Measurements from ENCODE around the gene TEAD3.

The TEAD3 gene

DNA sequence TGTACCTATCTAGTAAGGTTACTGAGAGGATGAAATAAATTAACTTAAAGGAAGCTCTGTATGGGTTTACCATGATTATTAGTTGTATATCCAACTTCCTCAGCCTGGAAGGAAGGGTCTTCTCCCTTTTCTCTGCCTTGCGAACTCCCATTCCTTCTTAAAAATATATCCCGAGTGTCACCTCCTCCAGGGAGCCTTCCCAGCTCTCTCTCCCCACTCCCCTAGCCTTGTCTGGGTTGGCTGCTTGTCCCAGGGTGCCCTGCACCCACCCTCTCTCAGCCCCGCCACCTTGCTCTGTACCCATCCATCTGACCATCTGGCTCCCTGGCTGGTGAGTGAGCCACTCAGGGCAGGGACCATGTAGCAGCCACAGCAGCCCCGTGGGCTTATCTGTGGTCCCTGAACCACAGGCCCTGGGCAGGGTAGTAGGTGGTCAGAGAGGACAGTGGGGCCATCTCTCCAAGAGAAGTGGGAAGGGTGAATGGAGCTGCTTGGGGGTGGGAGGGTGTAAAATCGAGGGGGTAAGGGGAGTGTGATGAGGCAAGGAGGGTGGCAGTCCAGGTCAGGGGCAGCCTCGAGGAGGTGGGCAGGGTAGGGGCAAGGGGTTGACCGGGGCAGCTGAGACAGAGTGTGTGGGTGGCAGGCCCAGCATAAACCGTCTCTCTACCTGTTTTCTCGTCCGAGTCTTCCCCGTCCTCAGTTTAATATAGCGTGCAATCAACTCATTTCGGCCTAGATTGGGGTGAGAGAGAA is 12.8 kb downstream of the TEAD3 start:
- H3K27ac ChIP-seq (ENCODE audit: low read depth, low read length), result peak overlapping the region; percentile 94
- H3K9ac ChIP-seq (ENCODE audit: low read depth, low read length), result no peak overlapping the region
- no peak overlapping the region for H3K4me3 ChIP-seq (ENCODE audit: low read length)
- 89% methylated on average over 13 of the region's 13 CpGs for whole genome bisulfite sequencing
- H3K9me3 ChIP-seq (ENCODE audit: insufficient read depth, low read depth, low read length), result no peaks in the 10 kb centered on the region
- peaks cover 26% of the 10 kb centered on the region for H3K36me3 ChIP-seq (ENCODE audit: insufficient read depth, low read length)
- H3K27me3 ChIP-seq (ENCODE audit: insufficient read depth, low read length), result no peaks in the 10 kb centered on the region
- peaks cover 37% of the 10 kb centered on the region for H3K4me1 ChIP-seq (ENCODE audit: insufficient read depth, low read length)

DNA sequence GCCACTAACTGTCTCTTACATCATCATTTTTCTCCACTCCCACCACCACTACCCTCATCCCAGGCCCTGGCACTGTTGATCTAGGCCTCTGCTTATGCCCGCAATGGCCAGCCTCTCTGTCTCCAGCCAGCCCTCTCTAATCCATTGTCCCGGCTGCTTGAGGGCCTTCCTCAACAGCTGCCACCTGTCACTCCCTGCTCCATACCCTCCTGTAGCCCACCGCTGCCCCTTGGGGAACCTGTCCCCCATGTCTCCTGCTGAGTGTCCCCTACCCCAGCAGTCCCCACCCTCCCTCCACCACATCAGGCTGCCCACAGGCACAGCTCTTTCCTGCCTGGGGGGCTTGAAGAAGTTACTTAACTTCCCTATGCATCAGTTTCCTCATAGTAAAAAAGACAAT is 13.4 kb downstream of the TEAD3 start:
- peaks cover 37% of the 10 kb centered on the region for H3K4me1 ChIP-seq (ENCODE audit: insufficient read depth, low read length)
- WGBS, result 93% methylated on average over 3 of the region's 3 CpGs
- H3K36me3 ChIP-seq (ENCODE audit: insufficient read depth, low read length), result peaks cover 28% of the 10 kb centered on the region
- no peak overlapping the region for H3K27ac ChIP-seq (ENCODE audit: low read depth, low read length)
- H3K4me3 ChIP-seq (ENCODE audit: low read length), result no peak overlapping the region
- H3K9ac ChIP-seq (ENCODE audit: low read depth, low read length), result no peak overlapping the region
- H3K27me3 ChIP-seq (ENCODE audit: insufficient read depth, low read length), result no peaks in the 10 kb centered on the region
- no peaks in the 10 kb centered on the region for H3K9me3 ChIP-seq (ENCODE audit: insufficient read depth, low read depth, low read length)

DNA sequence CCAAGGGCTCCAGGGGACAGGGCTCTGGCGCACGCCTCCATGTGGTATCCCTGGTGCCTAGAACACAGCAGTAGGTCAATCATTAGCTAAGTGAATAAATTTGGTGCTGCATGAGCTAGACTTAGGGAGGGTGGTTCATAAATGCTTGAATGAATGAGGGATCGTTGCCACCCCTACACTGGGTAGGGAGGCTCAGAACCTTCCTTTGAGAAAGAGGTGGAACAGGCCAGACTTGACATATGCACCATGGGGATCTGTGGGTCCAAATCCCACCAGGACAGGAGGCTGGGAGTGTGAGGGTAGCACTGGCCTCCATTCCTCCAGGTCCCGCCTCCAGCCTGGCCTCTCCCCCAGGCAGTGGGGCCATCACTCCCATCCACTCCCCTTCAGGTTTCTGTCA is 13.8 kb downstream of the TEAD3 start:
- H3K27ac ChIP-seq (ENCODE audit: low read depth, low read length), result no peak overlapping the region
- H3K9ac ChIP-seq (ENCODE audit: low read depth, low read length), result no peak overlapping the region
- H3K4me3 ChIP-seq (ENCODE audit: low read length), result no peak overlapping the region
- no peaks in the 10 kb centered on the region for H3K9me3 ChIP-seq (ENCODE audit: insufficient read depth, low read depth, low read length)
- H3K27me3 ChIP-seq (ENCODE audit: insufficient read depth, low read length), result no peaks in the 10 kb centered on the region
- H3K4me1 ChIP-seq (ENCODE audit: insufficient read depth, low read length), result peaks cover 34% of the 10 kb centered on the region
- H3K36me3 ChIP-seq (ENCODE audit: insufficient read depth, low read length), result peaks cover 33% of the 10 kb centered on the region
- WGBS, result 95% methylated on average over 4 of the region's 4 CpGs

DNA sequence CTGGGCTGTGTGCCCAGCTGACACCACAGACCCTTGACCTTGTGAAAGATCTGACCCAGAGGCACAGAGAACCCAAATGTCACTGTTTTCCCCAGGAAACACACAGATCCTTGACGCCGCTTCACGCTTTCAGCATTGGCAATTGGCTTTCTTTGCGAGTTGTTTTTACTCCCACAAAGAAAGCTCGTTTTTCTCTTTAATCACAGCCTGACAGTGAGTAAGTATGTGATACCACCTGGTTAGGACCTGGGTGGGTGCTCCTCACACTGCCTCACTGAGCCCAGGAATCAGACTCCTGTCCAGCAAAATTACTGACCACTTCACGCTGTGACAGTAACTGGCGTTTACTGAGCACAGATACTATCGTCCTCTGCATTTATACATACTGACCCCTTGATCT is 15.7 kb downstream of the TEAD3 start:
- no peaks in the 10 kb centered on the region for H3K27me3 ChIP-seq (ENCODE audit: insufficient read depth, low read length)
- no peaks in the 10 kb centered on the region for H3K9me3 ChIP-seq (ENCODE audit: insufficient read depth, low read depth, low read length)
- H3K27ac ChIP-seq (ENCODE audit: low read depth, low read length), result no peak overlapping the region
- H3K4me1 ChIP-seq (ENCODE audit: insufficient read depth, low read length), result peaks cover 17% of the 10 kb centered on the region
- 89% methylated on average over 8 of the region's 8 CpGs for WGBS
- peaks cover 37% of the 10 kb centered on the region for H3K36me3 ChIP-seq (ENCODE audit: insufficient read depth, low read length)
- no peak overlapping the region for H3K9ac ChIP-seq (ENCODE audit: low read depth, low read length)
- no peak overlapping the region for H3K4me3 ChIP-seq (ENCODE audit: low read length)

DNA sequence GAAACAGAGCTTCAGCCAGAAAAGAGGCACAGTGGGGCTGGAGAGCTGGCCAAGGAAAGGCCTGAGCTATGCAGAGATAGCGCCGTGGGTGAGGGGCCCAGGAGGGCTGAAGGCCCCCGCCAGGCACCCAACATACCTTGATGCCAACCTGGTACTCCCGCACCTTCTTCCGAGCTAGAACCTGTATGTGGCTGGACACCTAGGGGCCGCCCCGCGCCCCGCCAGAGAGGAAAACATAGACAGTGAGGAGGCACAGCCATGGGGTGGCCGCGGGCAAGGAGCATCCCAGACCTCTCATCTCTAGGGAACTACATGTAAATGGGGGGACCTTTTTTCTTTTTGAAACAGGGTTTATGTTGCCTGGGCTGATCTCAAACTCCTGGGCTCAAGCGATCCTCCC is 16.7 kb downstream of the TEAD3 start:
- H3K4me3 ChIP-seq (ENCODE audit: low read length), result no peak overlapping the region
- no peak overlapping the region for H3K9ac ChIP-seq (ENCODE audit: low read depth, low read length)
- H3K9me3 ChIP-seq (ENCODE audit: insufficient read depth, low read depth, low read length), result no peaks in the 10 kb centered on the region
- no peaks in the 10 kb centered on the region for H3K27me3 ChIP-seq (ENCODE audit: insufficient read depth, low read length)
- peaks cover 42% of the 10 kb centered on the region for H3K36me3 ChIP-seq (ENCODE audit: insufficient read depth, low read length)
- no peak overlapping the region for H3K27ac ChIP-seq (ENCODE audit: low read depth, low read length)
- peaks cover 7% of the 10 kb centered on the region for H3K4me1 ChIP-seq (ENCODE audit: insufficient read depth, low read length)
- WGBS, result 97% methylated on average over 12 of the region's 12 CpGs

DNA sequence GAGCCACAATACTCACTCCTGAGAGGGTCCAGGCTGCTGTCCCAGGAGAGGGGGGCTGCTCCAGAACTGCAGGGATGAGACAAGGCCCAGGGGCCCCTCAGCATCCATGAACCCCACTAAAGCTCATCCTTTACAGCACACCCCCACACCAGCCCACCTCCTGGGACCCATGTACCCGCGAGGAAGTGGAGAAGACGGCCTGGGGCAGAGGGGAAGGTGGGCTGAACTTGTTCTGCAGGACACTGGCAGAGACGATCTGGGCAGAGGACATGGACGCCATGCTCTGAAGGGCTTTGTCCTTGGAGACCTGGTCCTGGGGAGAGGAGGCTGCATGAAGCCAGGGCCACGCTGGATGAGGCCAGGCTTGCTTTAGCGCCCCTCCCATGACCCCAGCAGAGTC is 18.6 kb downstream of the TEAD3 start:
- Histone ChIP-seq H3K27ac (ENCODE audit: low read depth, low read length) (no peak overlapping the region), H3K4me1 (ENCODE audit: insufficient read depth, low read length) (no peaks in the 10 kb centered on the region), H3K36me3 (ENCODE audit: insufficient read depth, low read length) (peaks cover 44% of the 10 kb centered on the region), H3K27me3 (ENCODE audit: insufficient read depth, low read length) (no peaks in the 10 kb centered on the region), H3K9me3 (ENCODE audit: insufficient read depth, low read depth, low read length) (no peaks in the 10 kb centered on the region), H3K9ac (ENCODE audit: low read depth, low read length) (no peak overlapping the region), H3K4me3 (ENCODE audit: low read length) (no peak overlapping the region)
- 90% methylated on average over 7 of the region's 7 CpGs for WGBS

DNA sequence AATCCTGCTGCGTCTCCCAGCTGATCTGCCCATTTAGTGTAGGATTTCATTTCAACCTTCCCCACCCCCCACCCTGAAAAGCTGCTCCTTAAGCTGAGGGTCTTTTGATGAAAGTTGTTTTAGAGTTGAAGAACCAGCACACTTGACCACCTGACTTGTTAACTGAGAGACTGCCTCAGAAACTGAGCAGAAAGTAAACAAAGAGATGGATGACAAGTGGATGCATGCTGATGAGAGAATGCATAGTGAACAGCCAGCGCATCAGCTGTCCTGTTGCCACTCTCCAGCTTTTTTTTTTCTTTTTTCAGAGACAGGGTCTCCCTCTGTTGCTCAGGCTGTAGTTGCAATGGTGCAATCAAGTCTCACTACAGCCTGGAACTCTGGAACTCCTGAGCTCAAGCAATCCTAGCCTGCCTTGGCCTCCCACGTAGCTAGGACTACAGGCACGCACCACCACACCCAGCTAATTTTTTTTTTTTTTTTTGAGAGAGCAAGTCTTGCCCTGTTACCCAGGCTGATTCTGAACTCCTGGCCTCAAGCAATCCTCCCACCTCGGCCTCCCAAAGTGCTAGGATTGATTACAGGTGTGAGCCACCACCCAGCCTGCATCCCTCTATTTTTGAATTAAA is 19.2 kb downstream of the TEAD3 start:
- H3K27ac ChIP-seq (ENCODE audit: low read depth, low read length), result no peak overlapping the region
- peaks cover 43% of the 10 kb centered on the region for H3K36me3 ChIP-seq (ENCODE audit: insufficient read depth, low read length)
- H3K27me3 ChIP-seq (ENCODE audit: insufficient read depth, low read length), result no peaks in the 10 kb centered on the region
- no peak overlapping the region for H3K4me3 ChIP-seq (ENCODE audit: low read length)
- H3K4me1 ChIP-seq (ENCODE audit: insufficient read depth, low read length), result no peaks in the 10 kb centered on the region
- no peaks in the 10 kb centered on the region for H3K9me3 ChIP-seq (ENCODE audit: insufficient read depth, low read depth, low read length)
- no peak overlapping the region for H3K9ac ChIP-seq (ENCODE audit: low read depth, low read length)
- WGBS, result 89% methylated on average over 5 of the region's 5 CpGs

DNA sequence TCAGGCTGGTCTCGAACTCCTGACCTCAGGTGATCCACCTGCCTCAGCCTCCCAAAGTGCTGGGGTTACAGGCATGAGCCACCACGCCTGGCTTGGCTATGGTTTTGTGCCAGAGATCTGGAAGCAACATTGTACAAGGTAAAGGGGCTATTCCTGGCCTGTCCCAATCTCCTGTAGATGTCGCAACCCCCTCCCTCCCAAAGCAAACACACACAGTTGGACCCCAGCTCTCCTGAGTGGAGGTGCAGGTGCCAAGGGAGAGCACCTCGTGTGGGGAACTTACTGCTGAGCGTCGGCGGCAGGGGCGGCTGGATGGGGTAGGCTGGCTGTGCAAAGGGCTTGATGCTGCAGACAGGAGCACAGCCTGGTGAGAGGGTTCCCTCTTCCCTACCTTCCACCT is 19.9 kb downstream of the TEAD3 start:
- H3K9ac ChIP-seq (ENCODE audit: low read depth, low read length), result no peak overlapping the region
- H3K4me1 ChIP-seq (ENCODE audit: insufficient read depth, low read length), result no peaks in the 10 kb centered on the region
- H3K36me3 ChIP-seq (ENCODE audit: insufficient read depth, low read length), result peaks cover 44% of the 10 kb centered on the region
- no peaks in the 10 kb centered on the region for H3K9me3 ChIP-seq (ENCODE audit: insufficient read depth, low read depth, low read length)
- no peak overlapping the region for H3K4me3 ChIP-seq (ENCODE audit: low read length)
- H3K27ac ChIP-seq (ENCODE audit: low read depth, low read length), result no peak overlapping the region
- H3K27me3 ChIP-seq (ENCODE audit: insufficient read depth, low read length), result no peaks in the 10 kb centered on the region
- WGBS, result 84% methylated on average over 8 of the region's 8 CpGs

DNA sequence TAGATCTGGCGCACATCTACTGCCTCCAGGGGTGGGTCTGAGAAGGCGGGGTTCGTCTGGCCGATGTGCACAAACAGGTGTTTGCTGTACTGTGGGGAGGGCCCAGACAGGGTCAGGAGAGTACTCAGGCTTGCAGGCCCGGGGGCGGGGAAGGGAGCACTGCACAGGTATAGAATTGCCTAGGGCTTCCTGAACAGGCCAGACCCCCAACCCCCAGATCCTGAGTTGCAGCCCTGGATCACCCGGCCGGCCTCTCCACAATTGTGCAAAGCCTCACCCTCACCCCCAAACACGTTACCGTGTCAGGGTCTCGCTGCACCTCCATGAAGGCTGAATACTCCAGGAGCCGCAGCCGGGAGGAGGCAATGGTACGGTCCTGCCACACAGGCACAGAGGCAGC is 20.9 kb downstream of the TEAD3 start:
- peaks cover 3% of the 10 kb centered on the region; the same call in 1 of the 2 replicates for H3K4me1 ChIP-seq (ENCODE audit: insufficient read depth, low read length)
- WGBS, result 91% methylated on average over 14 of the region's 14 CpGs
- H3K27ac ChIP-seq (ENCODE audit: low read depth, low read length), result no peak overlapping the region
- no peaks in the 10 kb centered on the region for H3K9me3 ChIP-seq (ENCODE audit: insufficient read depth, low read depth, low read length)
- H3K4me3 ChIP-seq (ENCODE audit: low read length), result no peak overlapping the region
- no peak overlapping the region for H3K9ac ChIP-seq (ENCODE audit: low read depth, low read length)
- H3K27me3 ChIP-seq (ENCODE audit: insufficient read depth, low read length), result no peaks in the 10 kb centered on the region
- H3K36me3 ChIP-seq (ENCODE audit: insufficient read depth, low read length), result peaks cover 52% of the 10 kb centered on the region

DNA sequence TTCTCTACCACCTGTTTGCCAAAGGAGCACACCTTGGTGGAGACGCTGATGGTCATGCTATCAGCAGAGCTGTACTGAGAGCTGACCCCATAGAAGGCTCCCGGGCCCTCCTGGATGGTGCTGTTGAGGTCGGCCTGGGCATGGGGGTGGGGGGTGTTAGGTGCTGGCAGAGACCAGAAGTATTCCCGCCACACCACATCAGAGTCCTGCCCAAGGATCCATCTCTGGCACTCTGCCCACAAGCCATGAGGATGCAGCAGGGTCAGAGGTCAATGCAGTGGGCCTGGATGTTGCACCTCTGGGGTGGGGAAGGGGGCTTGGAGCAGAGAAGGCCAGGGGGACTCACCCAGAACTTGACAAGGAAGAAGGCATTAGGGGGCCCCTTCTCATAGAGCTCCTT is 21.3 kb downstream of the TEAD3 start:
- WGBS, result 98% methylated on average over 4 of the region's 4 CpGs
- H3K9me3 ChIP-seq (ENCODE audit: insufficient read depth, low read depth, low read length), result no peaks in the 10 kb centered on the region
- H3K36me3 ChIP-seq (ENCODE audit: insufficient read depth, low read length), result peaks cover 54% of the 10 kb centered on the region
- no peak overlapping the region for H3K4me3 ChIP-seq (ENCODE audit: low read length)
- no peak overlapping the region for H3K27ac ChIP-seq (ENCODE audit: low read depth, low read length)
- H3K27me3 ChIP-seq (ENCODE audit: insufficient read depth, low read length), result no peaks in the 10 kb centered on the region
- H3K9ac ChIP-seq (ENCODE audit: low read depth, low read length), result no peak overlapping the region
- H3K4me1 ChIP-seq (ENCODE audit: insufficient read depth, low read length), result peaks cover 4% of the 10 kb centered on the region; the same call in 1 of the 2 replicates

DNA sequence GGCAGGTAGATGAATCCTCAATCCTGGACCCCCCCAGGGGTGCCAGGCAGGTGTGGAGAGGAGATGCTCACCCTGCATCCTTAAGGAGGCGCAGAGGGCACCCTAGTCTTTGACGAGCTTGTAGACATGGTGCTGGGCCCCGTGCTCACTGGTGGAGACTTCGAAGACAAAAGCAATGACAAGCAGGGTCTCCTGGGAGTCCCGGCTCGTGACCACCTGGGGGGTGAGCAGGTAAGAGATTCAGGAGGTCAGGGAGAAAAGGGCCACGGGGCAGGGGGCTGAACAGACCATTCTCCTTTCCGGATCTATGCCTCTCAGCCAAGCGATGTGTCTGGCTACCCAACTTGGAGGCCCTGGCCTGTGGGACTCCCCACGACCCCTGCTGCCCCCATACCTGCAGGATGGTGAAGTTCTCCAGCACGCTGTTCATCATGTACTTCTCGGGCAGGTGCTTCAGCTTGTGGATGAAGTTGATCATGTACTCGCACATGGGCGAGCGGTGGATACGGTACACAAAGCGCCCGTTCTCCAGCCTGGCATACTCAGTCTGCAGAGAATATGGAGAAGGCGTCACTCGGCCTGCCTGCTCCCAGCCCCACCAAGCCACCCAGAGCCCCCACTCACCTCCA is 21.8 kb downstream of the TEAD3 start:
- no peak overlapping the region for H3K27ac ChIP-seq (ENCODE audit: low read depth, low read length)
- H3K36me3 ChIP-seq (ENCODE audit: insufficient read depth, low read length), result peaks cover 60% of the 10 kb centered on the region
- H3K4me3 ChIP-seq (ENCODE audit: low read length), result no peak overlapping the region
- no peak overlapping the region for H3K9ac ChIP-seq (ENCODE audit: low read depth, low read length)
- H3K27me3 ChIP-seq (ENCODE audit: insufficient read depth, low read length), result no peaks in the 10 kb centered on the region
- peaks cover 4% of the 10 kb centered on the region; the same call in 1 of the 2 replicates for H3K4me1 ChIP-seq (ENCODE audit: insufficient read depth, low read length)
- WGBS, result 92% methylated on average over 20 of the region's 20 CpGs
- no peaks in the 10 kb centered on the region for H3K9me3 ChIP-seq (ENCODE audit: insufficient read depth, low read depth, low read length)

All from HUES64 (cell line).